Osteoblast (primary cell): ENCODE data around the gene BBC3. TPM values are rescaled to one million over a fixed set of nuclear protein-coding genes. Genes with fewer than 3 reads are reported as not detected.

Source experiments
- DNase-seq: peaks from one replicate; pipeline ENCODE4 v3.0.0; 2011; ENCODE audit warnings: low spot score, mixed read lengths; ENCODE audit not compliant: insufficient read length; ENCODE audit errors: missing footprints
- H2AFZ ChIP-seq: 2 replicates; pipeline ENCODE4 v1.6.0; 2011; ENCODE audit warnings: mild to moderate bottlenecking, low read length
- H3K27ac ChIP-seq: 2 replicates; pipeline ENCODE4 v1.5.1; 2011; ENCODE audit warnings: mild to moderate bottlenecking, low read depth, low read length, moderate library complexity
- H3K27me3 ChIP-seq: 2 replicates; pipeline ENCODE4 v1.6.0; 2012; ENCODE audit warnings: mild to moderate bottlenecking, control low read depth, inconsistent platforms, low read length, moderate library complexity; ENCODE audit not compliant: insufficient read depth
- H3K36me3 ChIP-seq: 2 replicates; pipeline ENCODE4 v1.5.1; 2011; ENCODE audit warnings: mild to moderate bottlenecking, low read length, control low read depth, moderate library complexity; ENCODE audit not compliant: insufficient read depth
- H3K4me1 ChIP-seq: 2 replicates; pipeline ENCODE4 v1.5.1; 2011; ENCODE audit warnings: mild to moderate bottlenecking, low read length, control low read depth, moderate library complexity; ENCODE audit not compliant: insufficient read depth
- H3K4me2 ChIP-seq: 2 replicates; pipeline ENCODE4 v1.6.0; 2011; ENCODE audit warnings: mild to moderate bottlenecking, low read length; ENCODE audit not compliant: insufficient read depth
- H3K4me3 ChIP-seq: fragments of 200-600 bp; sonication (generic); 3 replicates; pipeline ENCODE4 v1.5.1; 2012; ENCODE audit warnings: mild to moderate bottlenecking, low read length, inconsistent platforms; ENCODE audit not compliant: insufficient read depth
- H3K79me2 ChIP-seq: 2 replicates; pipeline ENCODE4 v1.6.0; 2012; ENCODE audit warnings: mild to moderate bottlenecking, low read length, control low read depth, inconsistent platforms; ENCODE audit not compliant: insufficient read depth
- H3K9me3 ChIP-seq: 2 replicates; pipeline ENCODE4 v1.5.1; 2011; ENCODE audit warnings: low read depth, low read length, control low read depth
- H4K20me1 ChIP-seq: 2 replicates; pipeline ENCODE4 v1.6.0; 2012; ENCODE audit warnings: mild to moderate bottlenecking, low read length, control low read depth; ENCODE audit not compliant: insufficient read depth
- total RNA-seq: library from RNA; depleted of rRNA; stranded (reverse); fragments of >200 nt; gene quantifications from 2 replicates; pipeline ENCODE4 v1.2.3, GENCODE V29; 2012
- TF ChIP-seq, protein P1 (sequence below): IDR thresholded peaks from 2 replicates; pipeline ENCODE4 v1.5.1; 2011; ENCODE audit warnings: mild to moderate bottlenecking, low read depth, low read length, moderate library complexity; ENCODE audit errors: extremely low read depth

Gene BBC3
- total RNA-seq, 1 donor, result 28.2 TPM

GRCh38 chr19:47229676-47230053 is 1.3 kb downstream of the BBC3 start:
- Histone ChIP-seq H3K36me3 (peaks cover 6% of the 10 kb centered on the region), H3K9me3 (no peaks in the 10 kb centered on the region), H3K4me3 (peak overlapping the region; percentile 88), H2AFZ (peak overlapping the region; percentile 32), H3K4me2 (peak overlapping the region; percentile 96), H3K27ac (peak overlapping the region; percentile 68), H3K4me1 (peaks cover 54% of the 10 kb centered on the region), H3K79me2 (peaks cover 44% of the 10 kb centered on the region), H4K20me1 (peaks cover 16% of the 10 kb centered on the region), H3K27me3 (no peaks in the 10 kb centered on the region)
- DNase-seq, result peak; percentile 84
- TF ChIP-seq, protein P1, sequence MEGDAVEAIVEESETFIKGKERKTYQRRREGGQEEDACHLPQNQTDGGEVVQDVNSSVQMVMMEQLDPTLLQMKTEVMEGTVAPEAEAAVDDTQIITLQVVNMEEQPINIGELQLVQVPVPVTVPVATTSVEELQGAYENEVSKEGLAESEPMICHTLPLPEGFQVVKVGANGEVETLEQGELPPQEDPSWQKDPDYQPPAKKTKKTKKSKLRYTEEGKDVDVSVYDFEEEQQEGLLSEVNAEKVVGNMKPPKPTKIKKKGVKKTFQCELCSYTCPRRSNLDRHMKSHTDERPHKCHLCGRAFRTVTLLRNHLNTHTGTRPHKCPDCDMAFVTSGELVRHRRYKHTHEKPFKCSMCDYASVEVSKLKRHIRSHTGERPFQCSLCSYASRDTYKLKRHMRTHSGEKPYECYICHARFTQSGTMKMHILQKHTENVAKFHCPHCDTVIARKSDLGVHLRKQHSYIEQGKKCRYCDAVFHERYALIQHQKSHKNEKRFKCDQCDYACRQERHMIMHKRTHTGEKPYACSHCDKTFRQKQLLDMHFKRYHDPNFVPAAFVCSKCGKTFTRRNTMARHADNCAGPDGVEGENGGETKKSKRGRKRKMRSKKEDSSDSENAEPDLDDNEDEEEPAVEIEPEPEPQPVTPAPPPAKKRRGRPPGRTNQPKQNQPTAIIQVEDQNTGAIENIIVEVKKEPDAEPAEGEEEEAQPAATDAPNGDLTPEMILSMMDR, result no peak

DNA sequence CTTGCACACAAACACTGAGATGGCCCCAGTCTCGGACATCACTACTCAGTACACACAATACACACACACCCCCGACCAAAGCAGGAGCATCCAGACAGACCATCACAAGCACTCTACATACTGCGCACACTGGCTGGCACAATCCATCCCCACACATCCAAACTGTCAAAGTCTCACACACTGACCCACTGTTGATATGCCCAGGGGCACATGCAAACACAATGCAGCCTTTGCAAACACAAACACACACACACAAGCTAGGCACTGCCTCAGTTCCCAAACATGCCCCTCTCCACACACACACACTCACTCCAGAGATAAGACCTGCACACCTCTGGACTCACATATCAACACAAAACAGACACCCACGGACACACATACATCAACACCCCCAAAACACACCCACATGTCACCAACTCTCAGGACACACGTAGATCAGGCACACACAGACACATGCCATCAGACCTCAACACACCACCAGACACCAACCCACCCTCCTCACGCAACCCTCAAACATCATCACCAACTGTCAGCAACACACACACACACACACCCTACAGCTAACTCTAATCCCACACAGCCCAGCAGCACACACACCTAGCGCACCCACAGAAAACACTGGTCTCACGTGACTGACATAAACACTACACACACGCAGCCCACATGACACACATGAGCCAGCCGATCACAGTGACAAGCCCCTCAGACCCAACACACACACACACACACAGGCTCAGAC is 1.9 kb downstream of the BBC3 start:
- H3K27me3 ChIP-seq, result no peaks in the 10 kb centered on the region
- no peaks in the 10 kb centered on the region for H3K9me3 ChIP-seq
- H3K27ac ChIP-seq, result peak overlapping the region; percentile 68
- H3K36me3 ChIP-seq, result peaks cover 6% of the 10 kb centered on the region
- H2AFZ ChIP-seq, result no peak overlapping the region
- H3K4me1 ChIP-seq, result peaks cover 54% of the 10 kb centered on the region
- peaks cover 16% of the 10 kb centered on the region for H4K20me1 ChIP-seq
- H3K4me2 ChIP-seq, result peak overlapping the region; percentile 96
- TF ChIP-seq, protein P1, result no peak
- H3K4me3 ChIP-seq, result peak overlapping the region; percentile 88
- peak; percentile 93 for DNase-seq
- H3K79me2 ChIP-seq, result peaks cover 48% of the 10 kb centered on the region

DNA sequence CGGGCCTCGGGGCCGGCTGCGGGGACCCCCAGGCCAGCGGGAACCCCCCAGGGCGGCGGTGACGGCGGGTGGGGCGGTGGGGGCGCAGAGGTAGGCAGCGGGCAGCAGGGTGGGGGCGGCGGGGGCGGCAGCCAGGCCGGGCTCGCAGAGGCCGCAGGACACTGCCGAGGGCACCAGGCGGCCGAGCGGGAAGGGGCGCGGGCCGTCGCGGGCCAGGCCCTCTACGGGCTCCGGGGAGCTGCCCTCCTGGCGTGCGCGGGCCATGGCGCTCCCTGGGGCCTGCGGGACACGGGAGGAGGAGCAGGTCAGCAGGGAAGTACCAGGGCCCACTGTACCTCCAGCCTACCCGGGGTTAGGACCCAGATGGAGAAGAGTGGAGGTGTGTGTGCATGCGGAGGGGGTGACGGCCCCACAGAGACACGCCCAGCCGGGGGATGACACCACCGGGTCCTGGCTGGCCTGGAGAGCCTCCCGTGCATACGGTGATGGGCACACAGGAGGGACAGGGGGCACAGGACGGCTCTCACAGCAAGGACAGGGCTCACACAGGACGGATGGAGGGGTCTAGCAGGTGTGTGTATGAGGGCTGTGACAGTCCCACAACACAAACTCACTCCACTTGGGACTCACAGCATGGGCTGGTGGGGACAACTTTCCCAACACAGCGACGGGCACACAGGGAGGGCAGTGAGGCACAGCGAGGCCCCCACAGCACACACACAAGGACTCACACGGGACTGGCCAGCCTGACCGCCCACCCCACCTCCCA is 2.6 kb downstream of the BBC3 start:
- peaks cover 50% of the 10 kb centered on the region for H3K79me2 ChIP-seq
- peaks cover 16% of the 10 kb centered on the region for H4K20me1 ChIP-seq
- H3K27me3 ChIP-seq, result no peaks in the 10 kb centered on the region
- no peak overlapping the region for H2AFZ ChIP-seq
- DNase-seq, result peak; percentile 86
- H3K4me2 ChIP-seq, result peak overlapping the region; percentile 96
- peaks cover 54% of the 10 kb centered on the region for H3K4me1 ChIP-seq
- TF ChIP-seq, protein P1, result no peak
- peak overlapping the region; percentile 88 for H3K4me3 ChIP-seq
- H3K36me3 ChIP-seq, result peaks cover 6% of the 10 kb centered on the region
- H3K9me3 ChIP-seq, result no peaks in the 10 kb centered on the region
- peak overlapping the region; percentile 80 for H3K27ac ChIP-seq
